ENCODE data around the gene GNG10.

Gene GNG10

GRCh38 chr9:111679199-111679598, 17.8 kb downstream of the GNG10 start:
- H3K36me3 ChIP-seq (ENCODE audit: insufficient read depth, low read length): no peaks in the 10 kb centered on the region
- H3K9me3 ChIP-seq (ENCODE audit: low read depth, low read length): no peaks in the 10 kb centered on the region
- TF ChIP-seq FOXP2 (optimal IDR thresholded peaks at IDR 0.05; ENCODE audit: control extremely low read depth, extremely low read length, insufficient read depth): no peak
- no peak for TF ChIP-seq POLR2AphosphoS5 (IDR thresholded peaks at IDR 0.05; ENCODE audit: borderline replicate concordance, low read depth, low read length)
- TF ChIP-seq EZH2 (IDR thresholded peaks at IDR 0.05): no peak
- no peak overlapping the region for H3K9ac ChIP-seq (ENCODE audit: insufficient read length)
- no peak for DNase-seq (ENCODE audit: low read depth, low spot score)
- no peak overlapping the region for H3K27ac ChIP-seq
- no peak overlapping the region for H3K4me3 ChIP-seq

- Histone ChIP-seq H3K9ac (ENCODE audit: insufficient read length) (no peak overlapping the region), H3K4me3 (no peak overlapping the region), H3K36me3 (ENCODE audit: insufficient read depth, low read length) (no peaks in the 10 kb centered on the region), H3K27ac (no peak overlapping the region), H3K9me3 (ENCODE audit: low read depth, low read length) (no peaks in the 10 kb centered on the region)
- TF ChIP-seq FOXP2 (optimal IDR thresholded peaks at IDR 0.05; ENCODE audit: control extremely low read depth, extremely low read length, insufficient read depth): no peak
- no peak for TF ChIP-seq POLR2AphosphoS5 (IDR thresholded peaks at IDR 0.05; ENCODE audit: borderline replicate concordance, low read depth, low read length)
- TF ChIP-seq EZH2 (IDR thresholded peaks at IDR 0.05): no peak
- DNase-seq (ENCODE audit: low read depth, low spot score): no peak
Observed at GRCh38 chr9:111683392-111683791, 22.0 kb downstream of the GNG10 start.

DNA sequence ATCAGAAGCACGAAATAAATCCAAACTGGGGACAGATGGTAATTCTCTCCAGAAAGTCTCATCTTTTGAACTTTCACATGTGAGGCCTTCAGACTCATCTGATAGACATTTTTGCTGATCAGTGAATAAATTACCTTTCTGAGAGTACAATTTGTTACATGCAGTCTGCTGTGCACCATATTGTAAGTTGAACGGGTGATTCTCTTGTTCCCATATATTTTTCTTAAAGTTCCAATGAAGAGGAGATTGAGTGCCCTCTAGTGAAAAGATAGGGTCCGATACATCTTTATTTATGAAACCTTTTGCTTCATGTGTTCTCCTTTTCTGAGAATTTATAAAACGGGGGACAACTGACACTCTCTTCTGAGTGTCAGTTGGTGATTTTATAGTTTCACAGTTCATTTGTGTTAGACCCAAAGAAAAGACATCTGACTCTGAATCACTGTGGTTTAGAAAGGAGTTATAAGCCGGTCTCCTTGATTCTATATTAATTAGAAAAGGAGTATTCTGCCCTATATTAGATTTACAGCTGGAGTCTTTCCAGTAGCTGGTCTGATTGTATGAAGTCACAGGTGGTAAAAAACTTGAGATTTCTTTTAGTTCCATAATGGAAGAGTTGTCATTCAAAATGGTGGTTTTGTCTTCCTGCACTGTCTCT, 30.4 kb downstream of the GNG10 start:
- TF ChIP-seq POLR2AphosphoS5 (IDR thresholded peaks at IDR 0.05; ENCODE audit: borderline replicate concordance, low read depth, low read length) (no peak), EZH2 (IDR thresholded peaks at IDR 0.05) (no peak)
- H3K4me3 ChIP-seq: peak overlapping the region; percentile 71
- DNase-seq (ENCODE audit: low read depth, low spot score): peak; percentile 52
- peak overlapping the region; percentile 56 for H3K27ac ChIP-seq
- no peaks in the 10 kb centered on the region for H3K36me3 ChIP-seq (ENCODE audit: insufficient read depth, low read length)
- peak overlapping the region; percentile 64 for H3K9ac ChIP-seq (ENCODE audit: insufficient read length)
- no peaks in the 10 kb centered on the region for H3K9me3 ChIP-seq (ENCODE audit: low read depth, low read length)

DNA sequence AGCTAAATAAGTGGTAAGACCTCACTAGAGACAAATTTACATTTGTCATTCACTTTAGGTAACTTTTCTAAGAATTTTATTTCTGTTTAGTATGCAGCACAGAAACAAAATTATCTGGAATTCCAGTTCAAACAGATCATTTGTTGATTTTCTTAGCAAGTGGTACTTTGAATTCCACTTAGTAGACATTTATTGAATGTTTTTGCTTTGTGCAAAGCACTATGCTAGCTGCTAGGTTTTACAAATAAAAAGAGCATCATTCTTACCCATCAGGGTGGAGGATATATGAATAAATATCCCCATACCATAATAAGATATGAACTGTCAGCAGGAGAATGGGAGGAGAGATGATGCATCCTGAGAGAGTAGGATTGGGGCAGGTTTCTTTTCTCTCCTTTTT, 35.4 kb downstream of the GNG10 start:
- no peak for DNase-seq (ENCODE audit: low read depth, low spot score)
- no peak overlapping the region for H3K9ac ChIP-seq (ENCODE audit: insufficient read length)

GRCh38 chr9:111700776-111701175, 39.4 kb downstream of the GNG10 start:
- no peaks in the 10 kb centered on the region for H3K36me3 ChIP-seq (ENCODE audit: insufficient read depth, low read length)
- H3K9me3 ChIP-seq (ENCODE audit: low read depth, low read length): no peaks in the 10 kb centered on the region
- peak overlapping the region; percentile 89 for H3K27ac ChIP-seq
- TF ChIP-seq POLR2AphosphoS5 (IDR thresholded peaks at IDR 0.05; ENCODE audit: borderline replicate concordance, low read depth, low read length) (no peak), EZH2 (IDR thresholded peaks at IDR 0.05) (no peak), FOXP2 (optimal IDR thresholded peaks at IDR 0.05; ENCODE audit: control extremely low read depth, extremely low read length, insufficient read depth) (no peak)
- H3K4me3 ChIP-seq: peak overlapping the region; percentile 61
- peak; percentile 81 for DNase-seq (ENCODE audit: low read depth, low spot score)
- H3K9ac ChIP-seq (ENCODE audit: insufficient read length): peak overlapping the region; percentile 24

More for the DNA sequence above, 35.4 kb downstream of the GNG10 start:
- Histone ChIP-seq H3K36me3 (ENCODE audit: insufficient read depth, low read length) (no peaks in the 10 kb centered on the region), H3K4me3 (no peak overlapping the region), H3K27ac (no peak overlapping the region), H3K9me3 (ENCODE audit: low read depth, low read length) (no peaks in the 10 kb centered on the region)
- TF ChIP-seq FOXP2 (optimal IDR thresholded peaks at IDR 0.05; ENCODE audit: control extremely low read depth, extremely low read length, insufficient read depth): no peak
- no peak for TF ChIP-seq POLR2AphosphoS5 (IDR thresholded peaks at IDR 0.05; ENCODE audit: borderline replicate concordance, low read depth, low read length)
- no peak for TF ChIP-seq EZH2 (IDR thresholded peaks at IDR 0.05)

- no peaks in the 10 kb centered on the region for H3K9me3 ChIP-seq (ENCODE audit: low read depth, low read length)
- H3K9ac ChIP-seq (ENCODE audit: insufficient read length): no peak overlapping the region
- DNase-seq (ENCODE audit: low read depth, low spot score): no peak
- no peaks in the 10 kb centered on the region for H3K36me3 ChIP-seq (ENCODE audit: insufficient read depth, low read length)
- H3K4me3 ChIP-seq: no peak overlapping the region
- H3K27ac ChIP-seq: no peak overlapping the region; the same call in 1 of the 2 replicates
- no peak for TF ChIP-seq FOXP2 (optimal IDR thresholded peaks at IDR 0.05; ENCODE audit: control extremely low read depth, extremely low read length, insufficient read depth)
- no peak for TF ChIP-seq POLR2AphosphoS5 (IDR thresholded peaks at IDR 0.05; ENCODE audit: borderline replicate concordance, low read depth, low read length)
- no peak for TF ChIP-seq EZH2 (IDR thresholded peaks at IDR 0.05)
Observed at GRCh38 chr9:111704503-111704902, 43.1 kb downstream of the GNG10 start.

DNA sequence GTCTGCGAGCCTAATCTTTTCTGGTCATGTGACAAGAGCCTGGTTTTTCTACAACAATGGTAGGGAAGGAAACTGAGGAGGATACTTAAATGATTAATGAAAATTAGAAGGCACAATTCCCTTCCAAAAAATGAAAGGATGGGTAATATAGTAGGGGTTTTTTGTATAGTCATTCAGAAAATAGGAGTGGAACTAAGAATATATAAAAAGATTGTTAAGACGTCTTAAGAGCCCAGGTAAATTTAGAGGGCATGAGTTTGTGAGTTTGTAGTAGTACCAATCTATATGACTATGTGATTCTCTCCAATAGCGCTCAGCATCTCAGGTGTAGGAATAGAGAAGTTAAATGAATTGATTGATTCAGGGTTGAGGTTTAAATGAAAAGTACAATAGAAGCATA, 50.1 kb downstream of the GNG10 start:
- Histone ChIP-seq H3K4me3 (no peak overlapping the region), H3K9me3 (ENCODE audit: low read depth, low read length) (no peaks in the 10 kb centered on the region), H3K36me3 (ENCODE audit: insufficient read depth, low read length) (no peaks in the 10 kb centered on the region), H3K27ac (no peak overlapping the region), H3K9ac (ENCODE audit: insufficient read length) (no peak overlapping the region)
- TF ChIP-seq FOXP2 (optimal IDR thresholded peaks at IDR 0.05; ENCODE audit: control extremely low read depth, extremely low read length, insufficient read depth) (no peak), EZH2 (IDR thresholded peaks at IDR 0.05) (no peak), POLR2AphosphoS5 (IDR thresholded peaks at IDR 0.05; ENCODE audit: borderline replicate concordance, low read depth, low read length) (no peak)
- DNase-seq (ENCODE audit: low read depth, low spot score): no peak

GRCh38 chr9:111712369-111712768, 51.0 kb downstream of the GNG10 start:
- no peak overlapping the region for H3K4me3 ChIP-seq
- no peaks in the 10 kb centered on the region for H3K36me3 ChIP-seq (ENCODE audit: insufficient read depth, low read length)
- no peak overlapping the region for H3K9ac ChIP-seq (ENCODE audit: insufficient read length)
- no peak for DNase-seq (ENCODE audit: low read depth, low spot score)
- no peaks in the 10 kb centered on the region for H3K9me3 ChIP-seq (ENCODE audit: low read depth, low read length)
- TF ChIP-seq EZH2 (IDR thresholded peaks at IDR 0.05) (no peak), POLR2AphosphoS5 (IDR thresholded peaks at IDR 0.05; ENCODE audit: borderline replicate concordance, low read depth, low read length) (no peak), FOXP2 (optimal IDR thresholded peaks at IDR 0.05; ENCODE audit: control extremely low read depth, extremely low read length, insufficient read depth) (no peak)
- no peak overlapping the region for H3K27ac ChIP-seq

GRCh38 chr9:111715471-111715870, 54.1 kb downstream of the GNG10 start:
- no peak overlapping the region for H3K4me3 ChIP-seq
- TF ChIP-seq EZH2 (IDR thresholded peaks at IDR 0.05) (no peak), FOXP2 (optimal IDR thresholded peaks at IDR 0.05; ENCODE audit: control extremely low read depth, extremely low read length, insufficient read depth) (no peak), POLR2AphosphoS5 (IDR thresholded peaks at IDR 0.05; ENCODE audit: borderline replicate concordance, low read depth, low read length) (no peak)
- H3K36me3 ChIP-seq (ENCODE audit: insufficient read depth, low read length): no peaks in the 10 kb centered on the region
- H3K27ac ChIP-seq: no peak overlapping the region
- no peak overlapping the region for H3K9ac ChIP-seq (ENCODE audit: insufficient read length)
- DNase-seq (ENCODE audit: low read depth, low spot score): no peak
- no peaks in the 10 kb centered on the region for H3K9me3 ChIP-seq (ENCODE audit: low read depth, low read length)
